HepG2 (cell line): ENCODE results near the gene CNNM3. TPM values are rescaled to one million over a fixed set of nuclear protein-coding genes. Genes with fewer than 3 reads are reported as not detected.

Source experiments
- ATAC-seq: fragments of 200-7000 bp; cut with Tn5 transposase; 3 replicates; pipeline ENCODE4 v1.9.1; 2020; ENCODE audit warnings: mild to moderate bottlenecking, moderate library complexity
- BruUV-seq: library from RNA; stranded (reverse); fragments of 400-500 nt; replicated peaks from 2 replicates; lab custom pipeline; 2021; lab: Mats Ljungman, UMichigan
- CTCF ChIA-PET: fragments of 300-600 bp; formaldehyde crosslinking; extraction: SDS; loops from one replicate; lab custom pipeline; 2021; ENCODE audit warnings: low total read pairs, inconsistent platforms, low intra/inter-chr PET ratio; lab: Yijun Ruan, JAX
- POLR2A ChIA-PET: fragments of 350-600 bp; sonication (Branson Sonifier 250); formaldehyde crosslinking; loops from one replicate; lab custom pipeline; 2020; ENCODE audit warnings: antibody characterized with exemption, inconsistent platforms; lab: Yijun Ruan, JAX
- DNase-seq: peaks from one replicate; pipeline ENCODE4 v3.0.0-alpha.2; 2015; ENCODE audit warnings: low spot score
- FAIRE-seq: peaks from 3 replicates; lab custom pipeline; 2011; peaks lifted over from hg19 to GRCh38; lab: Jason Lieb, UNC
- H2AFZ ChIP-seq: one replicate; pipeline ENCODE4 v1.6.1; 2011; ENCODE audit warnings: low read length, inconsistent platforms
- H3K27ac ChIP-seq: fragments of 300-600 bp; 3 replicates; pipeline ENCODE4 v1.8.0; 2011; ENCODE audit warnings: mixed run types, mild to moderate bottlenecking, mixed read lengths, low read length, inconsistent platforms; ENCODE audit not compliant: insufficient read depth; ENCODE audit errors: extremely low read length
- H3K27me3 ChIP-seq, 2 experiments: fragments of 200-600 bp in 1 of 2; 2 replicates in 1 of 2; 3 replicates in 1 of 2; pipeline versions ENCODE4 v1.6.0 to v1.8.0; 2011; ENCODE audit warnings: low read length in 2 of 2, mild to moderate bottlenecking in 2 of 2, moderate library complexity in 2 of 2, inconsistent platforms in 1 of 2; ENCODE audit not compliant: insufficient read depth in 2 of 2, control insufficient read depth in 1 of 2
- H3K36me3 ChIP-seq, 2 experiments: fragments of 200-600 bp in 1 of 2; replicated peaks in 1 of 2; 2 replicates in 1 of 2; 3 replicates in 1 of 2; pipeline versions ENCODE4 v1.5.1 to v1.8.0; 2011; ENCODE audit warnings: low read length in 2 of 2, inconsistent platforms in 1 of 2; ENCODE audit not compliant: insufficient read depth in 2 of 2, control insufficient read depth in 1 of 2
- H3K4me1 ChIP-seq: 2 replicates; pipeline ENCODE4 v1.5.1; 2012; ENCODE audit warnings: low read length, inconsistent platforms; ENCODE audit not compliant: insufficient read depth
- H3K4me2 ChIP-seq: 2 replicates; pipeline ENCODE4 v1.6.0; 2011; ENCODE audit warnings: low read depth, low read length, inconsistent platforms
- H3K4me3 ChIP-seq, 3 experiments: fragments of 200-600 bp in 1 of 3; sonication (generic), shearing (Covaris generic) in 1 of 3; replicated peaks in 1 of 3; 2 replicates each; pipeline ENCODE4 v1.5.1; 2011 to 2016; ENCODE audit warnings: low read length in 3 of 3, inconsistent platforms in 2 of 3, low read depth in 2 of 3, mild to moderate bottlenecking in 2 of 3, control low read depth in 1 of 3, mixed read lengths in 1 of 3; ENCODE audit not compliant: insufficient read depth in 1 of 3
- H3K79me2 ChIP-seq: one replicate; pipeline ENCODE4 v1.6.1; 2011; ENCODE audit warnings: low read length, inconsistent platforms; ENCODE audit not compliant: insufficient read depth
- H3K9ac ChIP-seq: 2 replicates; pipeline ENCODE4 v1.6.0; 2011; ENCODE audit warnings: mild to moderate bottlenecking, low read depth, low read length, inconsistent platforms; ENCODE audit not compliant: insufficient read depth
- H3K9me3 ChIP-seq: 2 replicates; pipeline ENCODE4 v1.5.1; 2012; ENCODE audit warnings: mild to moderate bottlenecking, low read length
- H4K20me1 ChIP-seq: 2 replicates; pipeline ENCODE4 v1.6.0; 2011; ENCODE audit warnings: inconsistent platforms, mild to moderate bottlenecking, low read length, moderate library complexity; ENCODE audit not compliant: insufficient read depth
- BHLHE40 ChIP-seq: IDR thresholded peaks from 2 replicates; pipeline ENCODE4 v1.6.1; 2011; ENCODE audit warnings: low read length, improper control_type of control experiment
- FOSL1 ChIP-seq: sonication (generic); formaldehyde crosslinking; IDR thresholded peaks from 2 replicates; pipeline ENCODE4 v1.9.0; 2021; ENCODE audit warnings: missing genetic modification reagents, borderline replicate concordance
- HNF4A ChIP-seq: sonication (generic); formaldehyde crosslinking; IDR thresholded peaks from 2 replicates; pipeline ENCODE4 v1.4.0; 2020; ENCODE audit warnings: missing genetic modification reagents
- JUN ChIP-seq: sonication (generic); formaldehyde crosslinking; IDR thresholded peaks from 2 replicates; pipeline ENCODE4 v1.4.0; 2020; ENCODE audit warnings: mild to moderate bottlenecking, missing genetic modification reagents
- KDM4B ChIP-seq: sonication (generic); formaldehyde crosslinking; IDR thresholded peaks from 2 replicates; pipeline ENCODE4 v1.4.0; 2020; ENCODE audit warnings: missing genetic modification reagents
- KMT2A ChIP-seq: sonication (generic); formaldehyde crosslinking; IDR thresholded peaks from 2 replicates; pipeline ENCODE4 v1.4.0; 2020; ENCODE audit warnings: missing genetic modification reagents
- NFKBIZ ChIP-seq: IDR thresholded peaks from 2 replicates; pipeline ENCODE4 v1.6.1; 2018; ENCODE audit warnings: missing genetic modification reagents, missing compliant biosample characterization
- PAWR ChIP-seq: sonication (generic); formaldehyde crosslinking; IDR thresholded peaks from 2 replicates; pipeline ENCODE4 v1.4.0; 2020; ENCODE audit warnings: missing genetic modification reagents, mild to moderate bottlenecking, borderline replicate concordance
- SMYD3 ChIP-seq: sonication (generic); formaldehyde crosslinking; IDR thresholded peaks from 2 replicates; pipeline ENCODE4 v1.8.1; 2023; ENCODE audit warnings: mild to moderate bottlenecking, missing genetic modification reagents
- WIZ ChIP-seq: sonication (generic); formaldehyde crosslinking; IDR thresholded peaks from 2 replicates; pipeline ENCODE4 v1.5.1; 2020; ENCODE audit warnings: mild to moderate bottlenecking, missing genetic modification reagents
- ZBTB7B ChIP-seq: sonication (generic); formaldehyde crosslinking; IDR thresholded peaks from 2 replicates; pipeline ENCODE4 v1.4.0; 2020; ENCODE audit warnings: missing genetic modification reagents
- ZFP91 ChIP-seq: sonication (generic); formaldehyde crosslinking; IDR thresholded peaks from 2 replicates; pipeline ENCODE4 v1.9.0; 2022; ENCODE audit warnings: missing genetic modification reagents, mild to moderate bottlenecking, borderline replicate concordance
- WGBS: methylation state at CpG from one replicate; pipeline ENCODE4 v1.1.6; 2017; ENCODE audit warnings: low lambda C conversion rate; 5-methylcytosine and 5-hydroxymethylcytosine counted together
- in situ Hi-C: cut with HindIII; loops from 2 replicates; pipeline ENCODE4 v1.10.0; 2017; ENCODE audit warnings: low pct_unique_long_range_greater_than_20kb; ENCODE audit not compliant: extremely low pct_ligation_motif_present
- intact Hi-C: fragments of 100-400 bp; cut with micrococcal nuclease; formaldehyde crosslinking; loops from one replicate; pipeline ENCODE4 v1.10.0; 2022; ENCODE audit not compliant: unreplicated experiment
- polyA plus RNA-seq, 8 experiments: library from polyadenylated mRNA; depleted of rRNA in 3 of 8; stranded (reverse) in 7 of 8; unstranded in 1 of 8; fragments of >200 nt; fragmentation: Illumina TruSeq in 4 of 8; extraction: Trizol in 4 of 8; gene quantifications; 2 replicates each; pipeline versions ENCODE4 v1.2.1 to v1.2.3, GENCODE V29; 2011 to 2016; ENCODE audit warnings: low read depth in 4 of 8, missing spikeins in 1 of 8, mixed read lengths in 1 of 8; ENCODE audit not compliant: insufficient read depth in 1 of 8
- total RNA-seq, 5 experiments: library from RNA; depleted of rRNA; stranded (reverse); fragments of >200 nt; fragmentation: Illumina TruSeq; extraction: Trizol; gene quantifications; 2 replicates each; pipeline ENCODE4 v1.2.3, GENCODE V29; 2016; ENCODE audit warnings: low read depth in 1 of 5
- TF ChIP-seq, protein P1 (sequence below): sonication (generic); formaldehyde crosslinking; IDR thresholded peaks from 2 replicates; pipeline ENCODE4 v1.5.0; 2020; ENCODE audit warnings: mild to moderate bottlenecking, missing genetic modification reagents, borderline replicate concordance

The CNNM3 gene
- total and polyA plus RNA-seq, 2 of the 13 experiments (the other 11 are each of a cell fraction or from before 2014, with no cell fraction given), result 21.2 to 27.9 TPM

DNA sequence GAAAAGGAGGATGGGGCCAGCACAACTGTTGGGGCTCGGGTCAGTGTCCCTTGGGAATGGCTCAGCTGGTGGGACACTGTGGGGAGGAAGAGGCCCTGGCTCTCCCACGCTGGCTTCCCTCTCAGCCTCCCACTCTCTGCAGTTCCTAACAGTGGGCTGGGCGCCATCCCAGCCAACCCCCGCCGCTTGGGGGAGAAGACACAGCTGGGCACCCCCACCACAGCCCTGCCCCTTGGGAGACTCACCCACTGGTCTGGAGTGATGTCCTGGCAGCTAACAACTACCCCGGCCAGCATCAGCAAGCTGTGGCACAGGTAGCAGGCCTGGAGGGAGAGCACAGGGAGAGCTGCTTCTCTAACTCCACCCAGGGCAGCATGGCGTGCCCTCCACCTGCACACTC lies 62.1 kb downstream of the CNNM3 start (continued):
- TF ChIP-seq ZFP91 (CRISPR knock-in tag) (no peak), NFKBIZ (no peak), KDM4B (CRISPR knock-in tag) (no peak), KMT2A (CRISPR knock-in tag) (no peak), FOSL1 (CRISPR knock-in tag) (no peak), JUN (CRISPR knock-in tag) (no peak), ZBTB7B (CRISPR knock-in tag) (no peak)

DNA sequence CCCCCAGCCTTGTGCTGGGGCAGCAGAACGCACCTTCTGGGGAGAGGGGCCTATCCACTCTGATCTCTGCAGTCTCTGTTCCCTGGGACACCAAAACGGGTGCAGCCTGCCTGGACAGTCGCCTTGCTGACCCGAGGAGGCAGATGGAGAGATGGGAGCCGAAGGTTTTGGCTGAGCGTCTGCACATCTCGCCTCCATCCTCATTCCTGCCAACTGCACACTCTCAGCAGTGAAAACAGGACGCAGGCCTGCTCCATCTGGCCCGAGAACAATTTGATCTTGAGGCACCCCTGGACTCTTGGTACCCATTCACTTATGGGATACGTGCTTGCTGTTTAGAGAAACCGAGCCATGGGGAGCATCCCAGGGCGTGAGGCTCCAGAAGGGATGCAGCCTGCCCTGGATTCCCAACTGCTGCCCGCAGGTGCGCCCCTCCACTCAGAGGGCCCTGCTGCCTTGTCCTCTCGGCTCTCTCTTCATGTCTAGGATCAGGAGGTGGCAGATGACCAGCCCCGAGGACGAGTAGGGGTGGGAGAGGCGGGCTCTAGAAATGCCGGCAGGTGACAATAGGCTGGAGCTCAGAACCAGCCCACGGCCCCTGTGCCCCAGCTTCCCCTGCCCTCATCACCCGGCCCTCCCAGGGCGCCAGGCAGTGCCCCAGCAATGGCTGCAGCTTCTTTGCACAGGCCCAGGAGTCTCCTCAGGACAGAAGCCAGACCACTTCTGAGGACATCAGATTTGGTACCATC lies 62.9 kb downstream of the CNNM3 start:
- BruUV-seq, result no TSS peak
- DNase-seq, result no peak
- TF ChIP-seq HNF4A (CRISPR knock-in tag), result no peak
- TF ChIP-seq SMYD3 (CRISPR knock-in tag), result no peak
- TF ChIP-seq BHLHE40, result no peak
- no peak for TF ChIP-seq PAWR (CRISPR knock-in tag)
- no peak for TF ChIP-seq WIZ (CRISPR knock-in tag)
- TF ChIP-seq, protein P1, sequence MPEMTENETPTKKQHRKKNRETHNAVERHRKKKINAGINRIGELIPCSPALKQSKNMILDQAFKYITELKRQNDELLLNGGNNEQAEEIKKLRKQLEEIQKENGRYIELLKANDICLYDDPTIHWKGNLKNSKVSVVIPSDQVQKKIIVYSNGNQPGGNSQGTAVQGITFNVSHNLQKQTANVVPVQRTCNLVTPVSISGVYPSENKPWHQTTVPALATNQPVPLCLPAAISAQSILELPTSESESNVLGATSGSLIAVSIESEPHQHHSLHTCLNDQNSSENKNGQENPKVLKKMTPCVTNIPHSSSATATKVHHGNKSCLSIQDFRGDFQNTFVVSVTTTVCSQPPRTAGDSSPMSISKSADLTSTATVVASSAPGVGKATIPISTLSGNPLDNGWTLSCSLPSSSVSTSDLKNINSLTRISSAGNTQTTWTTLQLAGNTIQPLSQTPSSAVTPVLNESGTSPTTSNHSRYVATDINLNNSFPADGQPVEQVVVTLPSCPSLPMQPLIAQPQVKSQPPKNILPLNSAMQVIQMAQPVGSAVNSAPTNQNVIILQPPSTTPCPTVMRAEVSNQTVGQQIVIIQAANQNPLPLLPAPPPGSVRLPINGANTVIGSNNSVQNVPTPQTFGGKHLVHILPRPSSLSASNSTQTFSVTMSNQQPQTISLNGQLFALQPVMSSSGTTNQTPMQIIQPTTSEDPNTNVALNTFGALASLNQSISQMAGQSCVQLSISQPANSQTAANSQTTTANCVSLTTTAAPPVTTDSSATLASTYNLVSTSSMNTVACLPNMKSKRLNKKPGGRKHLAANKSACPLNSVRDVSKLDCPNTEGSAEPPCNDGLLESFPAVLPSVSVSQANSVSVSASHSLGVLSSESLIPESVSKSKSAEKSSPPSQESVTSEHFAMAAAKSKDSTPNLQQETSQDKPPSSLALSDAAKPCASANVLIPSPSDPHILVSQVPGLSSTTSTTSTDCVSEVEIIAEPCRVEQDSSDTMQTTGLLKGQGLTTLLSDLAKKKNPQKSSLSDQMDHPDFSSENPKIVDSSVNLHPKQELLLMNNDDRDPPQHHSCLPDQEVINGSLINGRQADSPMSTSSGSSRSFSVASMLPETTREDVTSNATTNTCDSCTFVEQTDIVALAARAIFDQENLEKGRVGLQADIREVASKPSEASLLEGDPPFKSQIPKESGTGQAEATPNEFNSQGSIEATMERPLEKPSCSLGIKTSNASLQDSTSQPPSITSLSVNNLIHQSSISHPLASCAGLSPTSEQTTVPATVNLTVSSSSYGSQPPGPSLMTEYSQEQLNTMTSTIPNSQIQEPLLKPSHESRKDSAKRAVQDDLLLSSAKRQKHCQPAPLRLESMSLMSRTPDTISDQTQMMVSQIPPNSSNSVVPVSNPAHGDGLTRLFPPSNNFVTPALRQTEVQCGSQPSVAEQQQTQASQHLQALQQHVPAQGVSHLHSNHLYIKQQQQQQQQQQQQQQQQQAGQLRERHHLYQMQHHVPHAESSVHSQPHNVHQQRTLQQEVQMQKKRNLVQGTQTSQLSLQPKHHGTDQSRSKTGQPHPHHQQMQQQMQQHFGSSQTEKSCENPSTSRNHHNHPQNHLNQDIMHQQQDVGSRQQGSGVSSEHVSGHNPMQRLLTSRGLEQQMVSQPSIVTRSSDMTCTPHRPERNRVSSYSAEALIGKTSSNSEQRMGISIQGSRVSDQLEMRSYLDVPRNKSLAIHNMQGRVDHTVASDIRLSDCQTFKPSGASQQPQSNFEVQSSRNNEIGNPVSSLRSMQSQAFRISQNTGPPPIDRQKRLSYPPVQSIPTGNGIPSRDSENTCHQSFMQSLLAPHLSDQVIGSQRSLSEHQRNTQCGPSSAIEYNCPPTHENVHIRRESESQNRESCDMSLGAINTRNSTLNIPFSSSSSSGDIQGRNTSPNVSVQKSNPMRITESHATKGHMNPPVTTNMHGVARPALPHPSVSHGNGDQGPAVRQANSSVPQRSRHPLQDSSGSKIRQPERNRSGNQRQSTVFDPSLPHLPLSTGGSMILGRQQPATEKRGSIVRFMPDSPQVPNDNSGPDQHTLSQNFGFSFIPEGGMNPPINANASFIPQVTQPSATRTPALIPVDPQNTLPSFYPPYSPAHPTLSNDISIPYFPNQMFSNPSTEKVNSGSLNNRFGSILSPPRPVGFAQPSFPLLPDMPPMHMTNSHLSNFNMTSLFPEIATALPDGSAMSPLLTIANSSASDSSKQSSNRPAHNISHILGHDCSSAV (CRISPR knock-in tag), result no peak

More for the DNA sequence above, 62.9 kb downstream of the CNNM3 start:
- intact Hi-C loops (no loop called here), in situ Hi-C loops (no loop called here)
- WGBS, result 30% methylated on average over 20 of the region's 22 CpGs
- Histone ChIP-seq H2AFZ (no peak overlapping the region), H3K36me3 (no peaks in the 10 kb centered on the region), H3K27ac (no peak overlapping the region), H3K27me3 (peaks cover 44 to 96% of the 10 kb centered on the region in 2 experiments), H3K4me2 (no peak overlapping the region), H4K20me1 (no peaks in the 10 kb centered on the region; the same call in 1 of the 2 replicates), H3K79me2 (no peaks in the 10 kb centered on the region), H3K4me1 (no peaks in the 10 kb centered on the region), H3K9me3 (no peaks in the 10 kb centered on the region), H3K4me3 (no peak overlapping the region), H3K9ac (no peak overlapping the region)
- CTCF ChIA-PET, result no interaction called here
- FAIRE-seq, result no peak
- POLR2A ChIA-PET, result no interaction called here
- ATAC-seq, result no peak
